ENCODE measurements around the gene NAA10.
"Not testable (repeated sequence)": the region's sequence is repeated elsewhere in the genome, so short reads cannot be mapped to it uniquely, and the experiment has no call there.

Gene NAA10

GRCh38 chrX:153934762-153935325 is at the start of gene NAA10:
Gene NAA10, minus strand, starts transcription at chrX:153935037. Its CDS starts 133 bp downstream, at chrX:153934904.
- FAIRE-seq: no peak

- FAIRE-seq: no peak
Observed at GRCh38 chrX:153983321-153983801, 48.5 kb upstream of the NAA10 start.

GRCh38 chrX:153981771-153982533 is 47.1 kb upstream of the NAA10 start:
- no peak for FAIRE-seq

GRCh38 chrX:153981231-153981630 is 46.4 kb upstream of the NAA10 start:
- no peak for FAIRE-seq

GRCh38 chrX:153980394-153980793 is 45.6 kb upstream of the NAA10 start:
- not testable (repeated sequence) for FAIRE-seq

GRCh38 chrX:153974726-153975286 is 40.0 kb upstream of the NAA10 start:
- FAIRE-seq: no peak

GRCh38 chrX:153974003-153974725 is 39.3 kb upstream of the NAA10 start:
- FAIRE-seq: no peak

GRCh38 chrX:153973127-153974002 is 38.5 kb upstream of the NAA10 start:
- no peak for FAIRE-seq

- no peak for FAIRE-seq
Observed at GRCh38 chrX:153972368-153973126, 37.7 kb upstream of the NAA10 start, which contains the start of gene TMEM187. Gene TMEM187, plus strand, starts transcription at chrX:153972754. Its CDS starts 9,309 bp downstream, at chrX:153982063.

GRCh38 chrX:153971450-153972367 is 36.9 kb upstream of the NAA10 start, which contains the start of gene HCFC1:
Gene HCFC1, minus strand, starts transcription at chrX:153971818. Its CDS starts 978 bp downstream, at chrX:153970840.
- peak; percentile 32 for FAIRE-seq

GRCh38 chrX:153971124-153971449 is 36.2 kb upstream of the NAA10 start:
- FAIRE-seq: peak; percentile 66

GRCh38 chrX:153970357-153971123 is 35.7 kb upstream of the NAA10 start:
- FAIRE-seq: no peak

GRCh38 chrX:153969904-153970356 is 35.1 kb upstream of the NAA10 start:
- FAIRE-seq: no peak

- FAIRE-seq: no peak
Observed at GRCh38 chrX:153969125-153969903, 34.5 kb upstream of the NAA10 start.

GRCh38 chrX:153968754-153969124 is 33.9 kb upstream of the NAA10 start:
- FAIRE-seq: no peak

- no peak for FAIRE-seq
Observed at GRCh38 chrX:153968255-153968654, 33.4 kb upstream of the NAA10 start.

GRCh38 chrX:153967536-153968224 is 32.8 kb upstream of the NAA10 start:
- FAIRE-seq: no peak
